Measurements from ENCODE around the gene PRELP.
"Not testable (repeated sequence)": the region's sequence is repeated elsewhere in the genome, so short reads cannot be mapped to it uniquely, and the experiment has no call there.

The PRELP gene

GRCh38 chr1:203509135-203509534 is 33.5 kb downstream of the PRELP start:
- DNase-seq, result no peak

GRCh38 chr1:203511513-203511912 is 35.9 kb downstream of the PRELP start:
- no peak for DNase-seq

- DNase-seq, result no peak
Observed at GRCh38 chr1:203511930-203512329, 36.3 kb downstream of the PRELP start.

- DNase-seq, result no peak
Observed at GRCh38 chr1:203512517-203512847, 36.9 kb downstream of the PRELP start.

GRCh38 chr1:203512848-203513584 is 37.4 kb downstream of the PRELP start:
- DNase-seq, result no peak

GRCh38 chr1:203513585-203514031 is 38.0 kb downstream of the PRELP start:
- no peak for DNase-seq

GRCh38 chr1:203516184-203516583 is 40.6 kb downstream of the PRELP start:
- DNase-seq, result no peak

- DNase-seq, result no peak
Observed at GRCh38 chr1:203516906-203517305, 41.3 kb downstream of the PRELP start.

- DNase-seq, result peak in 1 of 2 experiments; percentile 34
Observed at GRCh38 chr1:203517426-203518110, 42.0 kb downstream of the PRELP start.

GRCh38 chr1:203518139-203518538 is 42.5 kb downstream of the PRELP start:
- DNase-seq, result not testable (repeated sequence)

- DNase-seq, result no peak
Observed at GRCh38 chr1:203518541-203518940, 42.9 kb downstream of the PRELP start.

- no peak for DNase-seq
Observed at GRCh38 chr1:203519053-203519840, 43.6 kb downstream of the PRELP start.

- DNase-seq, result no peak
Observed at GRCh38 chr1:203519896-203520295, 44.3 kb downstream of the PRELP start.

- no peak for DNase-seq
Observed at GRCh38 chr1:203520315-203520714, 44.7 kb downstream of the PRELP start.

- DNase-seq, result no peak
Observed at GRCh38 chr1:203521074-203521794, 45.6 kb downstream of the PRELP start.

- no peak for DNase-seq
Observed at GRCh38 chr1:203521812-203522211, 46.2 kb downstream of the PRELP start.

GRCh38 chr1:203522237-203522636 is 46.6 kb downstream of the PRELP start:
- no peak for DNase-seq

GRCh38 chr1:203523667-203524066 is 48.1 kb downstream of the PRELP start:
- no peak for DNase-seq

- DNase-seq, result no peak
Observed at GRCh38 chr1:203524152-203524551, 48.5 kb downstream of the PRELP start.

- DNase-seq, result no peak
Observed at GRCh38 chr1:203524824-203525223, 49.2 kb downstream of the PRELP start.

GRCh38 chr1:203525685-203526084 is 50.1 kb downstream of the PRELP start:
- no peak for DNase-seq

- no peak for DNase-seq
Observed at GRCh38 chr1:203526130-203526529, 50.5 kb downstream of the PRELP start.

GRCh38 chr1:203526572-203526971 is 51.0 kb downstream of the PRELP start:
- DNase-seq, result no peak

All from NCI-H526 (cell line).